ENCODE results near the gene TAS2R14.

TAS2R14 gene

DNA sequence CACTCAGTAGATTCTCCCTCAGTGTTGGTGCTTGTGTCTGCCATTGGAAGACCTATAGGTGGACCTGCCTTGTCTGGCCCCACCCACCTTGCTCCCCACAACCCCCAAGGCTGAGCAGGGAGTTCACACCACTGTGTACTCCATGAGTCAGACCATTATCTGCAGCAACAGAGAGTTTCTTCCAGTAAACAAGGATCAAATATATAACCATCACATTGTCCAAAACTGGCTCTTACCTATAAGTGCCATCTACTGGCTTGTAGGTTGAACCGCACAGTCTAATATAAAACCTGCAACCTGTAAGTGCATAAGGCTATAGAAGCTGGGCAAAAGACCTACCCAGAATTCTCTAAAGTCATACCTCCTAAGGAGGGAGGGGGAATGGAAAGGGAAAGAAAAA, 37.6 kb downstream of the TAS2R14 start:
- no peak for DNase-seq

DNA sequence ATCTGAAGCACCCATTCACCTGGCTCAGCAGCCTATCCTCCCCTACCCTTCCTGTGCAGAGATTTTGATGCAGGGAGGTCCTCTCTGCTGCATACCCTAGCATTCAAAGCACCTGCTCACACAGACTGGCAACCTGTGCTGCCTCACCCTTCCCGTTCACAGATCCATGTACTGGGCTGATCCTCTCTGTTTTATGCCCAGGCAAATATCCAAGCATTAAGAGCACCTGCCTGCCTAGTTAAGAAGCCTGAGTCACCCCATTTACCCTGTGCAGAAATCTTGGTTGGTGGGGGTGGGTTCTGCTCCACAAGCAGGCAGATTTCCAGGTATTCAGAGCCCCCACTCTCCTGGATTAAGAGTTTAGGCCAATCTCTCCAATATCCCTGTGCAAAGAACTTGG, 38.1 kb downstream of the TAS2R14 start:
- no peak for DNase-seq

DNA sequence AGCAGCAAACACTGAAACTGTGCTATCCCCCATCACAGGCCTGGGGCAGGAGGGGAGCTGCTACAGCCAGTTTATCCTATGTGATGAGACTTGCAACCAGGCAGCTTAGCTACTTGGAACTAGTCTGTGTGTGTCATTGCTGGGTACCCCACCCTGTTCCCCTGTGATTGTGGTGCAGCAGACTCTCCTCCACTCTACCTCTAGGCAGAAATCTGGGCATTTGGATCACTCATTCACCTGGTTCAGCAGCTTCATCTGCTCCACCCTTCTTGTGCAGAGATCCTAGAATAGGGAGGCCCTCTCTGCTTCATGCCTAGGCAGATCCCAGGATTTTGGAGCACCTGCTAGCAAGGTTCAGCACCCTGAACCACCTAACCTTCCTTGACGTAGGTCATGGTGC, 38.5 kb downstream of the TAS2R14 start:
- DNase-seq = no peak

DNA sequence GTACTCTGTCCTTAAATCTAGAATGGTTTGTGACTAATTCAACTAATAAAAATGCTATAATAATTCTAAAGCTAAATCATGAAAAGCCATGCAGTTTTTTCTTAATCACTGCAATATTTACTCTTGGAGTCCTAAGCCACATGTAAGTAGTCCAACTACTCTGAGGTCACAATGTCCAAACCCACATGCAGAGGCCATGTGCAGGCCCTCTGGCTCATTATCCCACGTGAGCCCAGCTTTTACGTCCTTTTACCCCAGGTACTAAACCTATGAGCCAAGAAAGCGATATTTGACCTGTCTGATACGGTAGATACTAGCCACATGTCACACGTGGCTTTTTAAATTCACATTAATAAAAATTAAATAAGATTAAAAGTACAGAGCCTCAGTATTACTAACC, 42.2 kb downstream of the TAS2R14 start:
- no peak for DNase-seq

DNA sequence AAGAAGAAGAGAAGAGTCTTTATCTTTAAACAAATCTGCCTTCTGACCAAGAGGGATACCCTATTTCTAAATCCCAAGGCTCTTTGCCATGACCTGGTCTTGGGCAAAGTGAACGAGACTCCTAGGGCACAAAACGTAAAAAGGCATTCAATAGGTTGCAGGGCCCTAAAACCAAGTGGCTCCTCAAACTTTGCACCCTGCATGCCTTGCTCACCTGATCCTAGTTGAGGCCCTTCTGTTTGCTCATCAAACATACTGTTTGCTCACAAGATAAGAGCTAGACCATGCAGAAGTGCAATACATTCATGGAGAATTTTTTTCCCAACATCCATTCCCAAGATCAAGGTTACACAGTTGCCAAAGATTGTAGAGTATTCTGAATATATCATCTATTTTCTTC, 47.1 kb downstream of the TAS2R14 start:
- DNase-seq = no peak

DNA sequence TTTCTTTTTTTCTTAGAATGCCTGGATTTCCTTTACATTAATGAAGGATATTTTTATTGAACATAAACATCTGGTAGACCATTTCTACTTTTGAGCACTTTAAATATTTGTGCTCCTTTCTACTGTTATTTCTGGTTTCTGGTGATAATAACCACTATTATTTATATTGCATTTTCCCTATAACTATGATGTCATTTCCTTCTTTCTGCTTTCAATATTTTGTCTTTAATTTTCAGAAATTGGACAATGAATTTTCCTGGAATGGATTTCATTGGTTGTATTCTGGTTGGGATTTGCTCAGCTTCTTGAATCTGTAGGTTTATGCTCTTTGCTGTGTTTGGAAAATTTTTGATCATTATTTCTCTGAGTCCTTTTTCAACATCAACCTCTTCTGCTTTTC, 49.8 kb downstream of the TAS2R14 start:
- no peak for DNase-seq
